Islet of Langerhans (tissue), 1 donor: Measurements from ENCODE around the gene LRMDA.
"Not testable (repeated sequence)": the region's sequence is repeated elsewhere in the genome, so short reads cannot be mapped to it uniquely, and the experiment has no call there.

Source experiments
- FAIRE-seq: peaks from one replicate; lab custom pipeline; 2011; peaks lifted over from hg19 to GRCh38; lab: Jason Lieb, UNC

The LRMDA gene

DNA sequence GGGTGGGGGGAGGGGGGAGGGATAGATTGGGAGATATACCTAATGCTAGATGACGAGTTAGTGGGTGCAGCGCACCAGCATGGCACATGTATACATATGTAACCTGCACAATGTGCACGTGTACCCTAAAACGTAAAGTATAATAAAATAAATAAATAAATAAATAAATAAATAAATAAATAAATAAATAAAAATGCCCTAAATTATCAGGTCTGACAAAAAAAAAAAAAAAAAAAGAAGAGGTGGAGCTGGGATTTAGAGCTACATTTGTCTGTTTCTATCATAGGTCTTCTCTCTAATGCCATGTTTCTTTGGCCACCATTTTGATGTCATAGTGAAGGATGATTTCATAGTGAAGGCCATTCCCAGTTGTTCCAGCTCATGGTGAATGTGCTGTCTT is 1095.4 kb downstream of the LRMDA start:
- FAIRE-seq: not testable (repeated sequence)

DNA sequence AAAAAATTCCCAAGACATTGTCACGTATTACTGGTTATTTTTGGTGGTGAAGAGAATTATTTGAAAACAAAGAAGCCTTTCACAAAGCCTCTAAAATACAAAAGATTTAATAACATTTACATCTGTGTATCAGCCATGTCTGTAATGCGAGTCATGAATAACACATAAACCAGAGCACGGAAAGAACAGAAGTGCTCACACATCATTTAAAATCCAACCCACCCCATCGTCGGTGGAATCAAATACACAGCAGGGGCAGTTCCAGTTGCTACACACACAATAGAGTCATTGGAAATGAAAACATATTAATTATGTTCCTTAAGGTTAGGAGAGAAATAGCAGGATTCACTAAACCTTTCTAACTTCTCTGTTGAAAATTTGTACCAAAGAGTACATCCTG is 1108.9 kb downstream of the LRMDA start:
- FAIRE-seq: no peak

DNA sequence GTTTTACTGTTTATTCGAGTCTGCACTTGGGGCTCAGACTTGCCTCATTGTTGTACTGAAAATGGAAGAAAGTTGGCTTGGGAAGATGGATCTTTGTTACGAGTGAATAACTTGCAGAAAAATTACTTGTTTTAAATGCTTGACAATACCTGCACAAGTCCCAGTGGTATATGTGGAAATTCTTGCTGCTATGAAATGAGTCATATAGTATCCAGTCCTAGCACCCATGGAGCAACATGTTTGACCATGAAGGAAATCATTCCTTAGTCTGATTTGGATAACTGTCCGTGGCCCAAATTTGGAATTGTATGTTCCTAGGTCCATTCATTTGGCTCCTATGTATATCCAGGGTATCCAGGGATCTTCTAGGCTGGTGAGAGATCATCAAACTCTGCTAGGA is 1109.4 kb downstream of the LRMDA start:
- FAIRE-seq: no peak

DNA sequence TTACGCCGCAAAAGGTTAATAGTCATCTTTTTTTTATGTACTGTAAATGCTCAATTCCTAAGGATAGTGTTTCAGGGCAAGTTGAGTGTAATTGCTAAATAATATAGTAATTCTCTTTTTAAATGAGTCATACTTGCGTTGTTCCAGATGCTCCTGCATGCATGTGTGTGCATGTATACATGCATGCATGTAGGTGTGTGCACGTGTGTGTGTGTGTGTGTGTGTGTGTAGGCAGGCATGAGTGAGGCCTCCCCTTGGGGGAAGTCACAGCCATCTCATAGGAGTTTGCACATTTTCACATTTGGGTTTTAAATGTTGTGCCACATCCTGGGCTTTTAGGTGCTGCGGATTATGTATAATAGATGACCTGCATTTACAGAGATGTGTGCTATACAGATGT is 1110.4 kb downstream of the LRMDA start:
- FAIRE-seq: no peak

DNA sequence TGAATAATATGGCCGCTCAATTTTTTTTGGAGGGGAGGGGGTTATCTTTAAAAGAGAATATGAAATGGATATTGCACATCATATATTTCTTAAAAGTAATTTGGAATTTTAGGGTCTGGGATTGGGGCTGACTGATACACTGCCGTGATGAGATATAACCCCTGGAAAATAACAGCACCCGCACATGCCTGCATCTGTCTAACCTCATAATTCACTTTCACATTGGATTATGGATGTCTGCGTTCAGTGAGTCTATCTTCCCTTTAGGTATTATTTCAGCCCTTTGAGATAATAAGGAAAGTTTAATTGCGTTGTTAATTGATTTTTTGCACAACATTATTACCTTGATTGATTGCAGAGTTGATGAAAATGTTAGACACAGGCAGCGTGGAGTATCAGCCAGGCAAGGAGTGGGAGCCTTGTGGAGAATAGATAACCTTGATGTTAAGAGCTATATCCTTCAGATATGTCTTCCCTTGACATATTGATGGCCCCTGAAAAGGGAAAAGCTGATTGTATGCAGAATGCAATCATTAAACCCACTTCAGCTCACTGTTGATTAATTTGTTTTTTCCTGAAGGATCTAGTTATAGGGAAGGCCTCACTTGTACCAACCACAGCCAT is 1111.0 kb downstream of the LRMDA start:
- FAIRE-seq: no peak

DNA sequence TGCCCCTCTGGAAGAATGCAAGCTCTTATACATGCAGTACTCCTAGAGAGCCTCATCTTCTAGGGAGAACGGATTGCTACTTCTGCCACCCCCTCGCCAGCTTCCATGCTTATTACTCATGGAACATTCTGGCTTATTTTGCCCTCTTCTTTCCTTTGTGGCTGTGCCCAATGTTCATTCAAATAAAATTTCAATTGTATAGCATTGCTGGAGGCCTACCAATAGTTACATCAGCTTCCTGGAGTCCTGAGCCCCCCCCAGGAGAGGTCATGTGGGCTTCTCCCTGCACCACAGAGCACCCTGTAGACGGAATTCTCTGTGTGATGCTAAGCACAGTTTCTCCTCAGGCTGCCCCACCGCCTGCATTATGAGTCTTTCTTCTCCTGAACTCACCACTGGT is 1112.2 kb downstream of the LRMDA start:
- no peak for FAIRE-seq

DNA sequence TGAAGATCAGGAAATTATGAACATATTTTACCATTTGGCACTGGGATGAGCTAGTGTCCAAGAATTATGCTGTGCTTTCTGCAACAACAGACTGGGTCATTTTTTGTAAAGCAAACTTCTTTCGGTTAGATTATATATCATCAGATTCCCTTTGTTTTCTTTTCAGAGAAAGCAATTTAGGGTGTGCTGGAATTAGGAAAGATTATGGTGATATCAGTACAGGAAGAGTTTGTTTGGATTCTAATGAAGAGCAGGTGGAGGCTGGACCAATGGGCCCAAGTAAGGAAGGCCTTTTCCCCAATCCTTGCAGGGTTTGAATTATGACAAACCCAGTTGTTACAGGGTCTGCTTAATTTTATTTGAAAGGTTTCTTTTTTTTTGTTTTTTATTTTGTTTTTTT is 1113.4 kb downstream of the LRMDA start:
- FAIRE-seq: no peak

DNA sequence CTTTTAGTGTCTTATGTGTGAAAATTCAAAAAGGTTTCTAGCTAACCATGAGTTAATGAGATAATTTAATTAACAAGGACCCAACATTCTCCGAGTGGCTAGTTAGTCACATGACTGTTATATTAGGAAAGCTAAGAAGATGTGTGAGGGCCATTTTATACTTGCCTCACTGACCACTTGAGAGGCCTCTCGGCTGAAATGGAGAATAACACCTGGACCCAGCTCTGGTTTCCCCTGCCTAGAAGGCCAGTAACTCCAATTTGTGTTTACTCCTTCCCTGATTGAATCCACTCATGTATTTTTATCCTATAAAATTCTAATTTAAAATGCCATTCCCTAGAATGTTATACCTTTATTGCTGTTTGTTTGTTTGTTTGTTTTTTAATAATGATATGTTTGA is 1115.0 kb downstream of the LRMDA start:
- FAIRE-seq: peak; percentile 90

DNA sequence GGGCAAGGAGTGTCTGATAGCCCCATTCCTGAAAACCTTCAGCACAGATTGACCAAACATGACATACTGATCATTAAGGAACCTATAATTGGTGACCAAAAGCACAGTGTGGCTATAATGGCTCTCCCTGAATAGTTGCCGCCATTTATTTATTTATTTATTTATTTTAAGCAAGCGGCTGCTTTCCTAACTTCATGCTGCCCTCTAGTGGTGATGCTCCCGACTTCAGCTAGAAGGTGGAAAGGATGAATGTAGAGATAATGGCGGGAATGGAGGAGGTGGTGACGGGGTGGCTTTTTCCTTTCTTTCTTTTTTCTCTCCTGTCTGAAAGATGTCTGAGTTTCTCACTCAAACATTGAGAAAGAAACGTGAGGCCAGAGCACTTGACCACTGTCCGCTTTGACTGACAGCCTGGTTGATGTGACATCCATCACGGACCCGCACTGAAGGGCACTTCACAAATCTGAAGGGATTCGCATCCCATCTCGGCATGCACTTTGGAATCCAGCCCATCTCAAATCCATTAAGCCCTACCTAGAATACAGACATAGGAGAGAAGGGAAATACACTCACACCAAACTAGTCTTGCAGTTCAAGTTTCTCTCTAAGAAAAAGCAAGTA is 1116.0 kb downstream of the LRMDA start:
- peak; percentile 98 for FAIRE-seq

DNA sequence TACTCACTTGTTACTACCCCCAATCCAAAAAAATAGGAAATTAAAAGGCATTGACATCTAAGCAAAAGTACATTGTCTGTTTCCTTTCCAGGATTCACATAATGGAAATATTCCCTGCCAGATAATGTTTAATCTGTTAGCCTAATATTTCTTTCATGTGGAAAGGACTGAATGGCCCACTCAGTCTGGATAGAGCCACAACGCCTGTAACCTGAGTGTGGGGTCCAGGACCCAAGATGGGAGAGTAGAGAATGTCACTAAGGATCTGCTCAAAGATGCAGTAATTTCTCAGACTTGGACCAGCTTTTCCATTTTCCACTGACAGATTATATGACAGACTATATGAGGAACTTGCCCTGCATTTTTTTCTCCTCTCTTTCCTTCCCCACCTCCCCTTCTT is 1117.3 kb downstream of the LRMDA start:
- no peak for FAIRE-seq

DNA sequence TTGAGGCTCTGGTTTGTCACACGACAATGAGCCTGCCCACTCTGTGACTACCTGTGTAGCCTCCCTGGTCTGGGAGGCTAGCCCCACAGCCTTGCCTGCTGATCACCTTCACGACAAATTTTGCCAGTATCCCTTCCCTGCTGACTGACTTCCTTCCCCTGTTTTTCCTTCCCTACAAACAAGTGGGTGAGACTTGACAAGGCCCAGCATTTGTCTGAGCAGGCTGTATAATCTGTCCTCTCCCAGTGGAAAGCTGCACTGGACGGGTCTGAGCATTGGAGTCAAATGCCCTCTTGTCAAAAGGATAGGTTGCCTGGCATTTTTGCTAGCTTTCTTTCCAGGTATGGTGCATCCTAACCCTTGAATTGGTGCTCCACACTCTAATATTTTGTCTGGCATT is 1117.7 kb downstream of the LRMDA start:
- FAIRE-seq: no peak

DNA sequence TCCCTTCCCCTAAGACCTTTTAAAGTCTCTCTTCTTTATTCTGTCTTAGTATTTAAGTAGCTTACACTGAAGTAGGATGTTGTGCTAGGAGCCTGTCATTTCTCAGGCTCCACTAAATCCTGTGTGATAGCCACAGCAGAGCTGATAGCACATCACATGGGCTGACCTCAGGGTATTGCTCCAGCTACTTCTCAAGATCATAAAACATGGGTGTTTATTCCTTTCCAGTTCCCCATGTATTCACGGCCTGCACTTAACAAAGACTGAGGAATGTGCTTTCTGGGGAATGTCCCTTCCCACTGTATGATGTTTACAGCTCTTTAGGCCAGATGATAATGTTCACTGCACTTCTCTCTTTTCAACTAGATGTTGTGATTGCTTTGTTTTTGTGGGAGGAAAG is 1119.4 kb downstream of the LRMDA start:
- FAIRE-seq: no peak

DNA sequence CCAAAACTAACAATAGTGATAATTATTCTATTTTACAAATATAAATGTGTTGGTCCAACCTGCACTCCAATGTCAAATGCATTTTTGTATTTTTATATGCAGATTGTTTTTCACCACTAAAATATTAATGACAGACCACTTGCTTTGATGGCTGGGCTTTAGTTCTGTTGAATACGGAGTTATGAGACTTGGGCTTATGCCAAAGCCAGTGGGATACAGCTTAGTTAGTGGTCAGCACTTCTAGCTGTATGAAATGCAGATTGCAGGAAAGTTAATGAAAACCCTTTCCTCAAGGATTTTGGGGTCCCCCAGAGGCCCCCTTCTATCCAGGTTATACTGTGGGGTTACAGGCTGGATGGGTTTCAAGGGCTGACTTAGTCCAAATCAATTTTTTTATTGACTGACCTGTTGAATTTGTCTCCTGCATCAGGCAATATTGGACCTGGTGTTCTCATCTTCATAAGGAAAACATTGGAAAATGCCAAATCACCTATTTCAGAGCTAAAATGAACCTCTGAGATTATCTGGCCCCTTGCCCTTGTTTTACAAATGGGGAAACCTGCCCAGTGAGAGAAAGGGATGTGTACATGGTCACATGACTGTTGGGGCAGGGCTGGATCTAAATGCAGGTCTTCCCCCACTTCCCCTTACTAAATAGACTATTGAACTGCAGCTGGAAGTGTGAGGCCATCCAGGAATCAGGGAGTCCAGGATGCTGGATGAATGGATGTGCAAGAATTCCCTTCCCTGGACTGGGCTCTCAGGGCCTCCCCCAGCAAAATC is 1120.9 kb downstream of the LRMDA start:
- FAIRE-seq: no peak

DNA sequence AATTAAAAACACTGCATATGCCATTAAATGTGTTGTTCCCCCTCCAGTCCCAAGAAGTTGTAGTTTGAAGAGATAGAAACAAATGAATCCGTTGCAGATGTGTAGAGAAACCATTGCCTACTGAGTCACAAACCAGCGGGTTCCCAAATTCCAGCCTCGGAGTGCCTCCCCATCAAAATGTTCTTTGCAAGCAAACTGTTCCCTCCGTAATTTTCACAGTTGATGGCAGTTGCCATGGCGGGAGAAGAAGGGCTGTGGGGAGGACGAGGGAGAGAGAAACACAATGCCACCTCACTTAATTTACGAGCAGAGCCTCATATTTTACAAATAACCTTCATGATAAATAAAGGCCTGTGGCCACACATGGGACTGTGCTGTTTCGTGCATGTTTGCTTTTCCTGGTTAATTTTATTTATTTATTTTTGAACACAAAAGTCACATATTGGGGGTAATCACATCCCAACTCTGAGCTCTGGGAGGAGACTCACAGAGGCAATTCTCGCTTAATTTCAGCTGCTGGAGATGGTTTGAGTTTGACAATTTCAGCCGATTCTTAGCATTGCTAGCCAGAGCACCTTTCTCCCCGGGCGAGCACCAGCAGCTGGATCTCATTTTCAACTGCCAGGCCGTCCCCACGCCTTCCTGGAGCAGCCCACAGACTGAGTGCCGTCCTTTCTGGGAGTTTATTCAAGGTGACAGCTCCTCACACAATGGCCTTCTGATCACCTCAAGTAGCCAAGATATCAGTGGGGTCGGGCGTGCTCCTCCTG is 1122.0 kb downstream of the LRMDA start:
- FAIRE-seq: no peak

DNA sequence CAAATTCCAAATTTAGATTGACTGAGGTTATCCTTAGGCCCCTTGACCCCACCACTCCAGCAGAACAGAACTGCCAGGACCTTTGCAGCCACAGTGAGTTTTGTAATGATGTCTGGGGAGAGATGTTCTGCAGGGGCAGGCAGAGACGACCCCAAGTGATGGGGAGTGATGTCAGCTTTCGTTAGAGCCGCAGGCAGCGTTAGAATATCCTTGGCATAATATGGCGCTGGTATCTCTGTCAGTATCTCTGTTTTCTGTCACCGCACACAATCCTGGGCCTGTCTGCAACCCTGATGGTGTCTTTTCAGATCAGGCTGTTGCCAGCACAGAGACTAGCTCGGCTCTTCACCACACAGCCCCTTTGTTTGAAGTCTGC is 1122.6 kb downstream of the LRMDA start:
- FAIRE-seq: no peak

DNA sequence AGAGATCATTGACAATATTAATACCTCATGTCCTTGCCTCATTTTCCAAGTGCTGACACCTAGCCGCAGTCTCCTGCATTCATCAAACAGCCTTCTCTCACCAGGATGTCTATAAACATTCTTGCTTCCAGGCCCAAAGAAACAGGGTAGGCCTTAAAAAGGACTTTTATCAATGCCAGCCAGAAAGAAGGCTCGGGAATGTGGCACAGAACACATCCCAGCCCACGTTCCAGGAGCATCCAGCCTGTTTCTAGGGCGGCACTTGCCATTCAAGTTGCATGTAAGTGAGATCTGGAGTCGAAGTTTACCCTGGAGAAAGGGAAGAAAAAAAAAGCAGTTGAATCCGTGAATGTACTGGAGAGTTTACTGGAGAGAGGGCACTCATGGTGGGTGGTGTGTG is 1123.1 kb downstream of the LRMDA start:
- FAIRE-seq: no peak

DNA sequence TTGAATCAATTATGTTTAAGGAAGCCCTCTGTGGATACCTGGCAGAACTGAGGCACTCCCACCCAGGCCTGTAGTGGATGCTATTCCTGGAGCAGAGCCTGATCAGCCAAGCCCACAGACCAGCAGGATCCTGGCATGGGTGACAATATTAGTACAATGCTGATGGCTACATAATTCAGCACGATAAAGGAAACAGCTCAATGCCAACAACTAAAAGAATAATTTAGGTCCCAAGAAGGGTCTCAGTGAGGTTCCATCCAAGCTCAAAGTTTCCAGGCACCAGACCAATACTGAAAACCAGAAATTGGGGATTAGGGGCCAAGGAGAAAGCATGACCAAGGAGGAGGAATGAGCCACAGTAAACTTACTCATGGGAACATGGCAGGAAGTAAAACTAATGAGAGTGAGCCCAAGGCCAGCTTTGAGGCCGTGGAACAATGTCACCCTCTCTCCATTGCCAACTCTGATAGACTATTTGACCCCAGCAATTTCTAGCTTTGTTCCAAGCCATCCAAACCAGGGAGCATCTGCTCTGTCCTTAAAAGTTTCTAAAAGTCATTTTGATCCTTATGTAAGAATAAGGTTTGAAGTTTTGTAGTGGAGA is 1123.7 kb downstream of the LRMDA start:
- no peak for FAIRE-seq

DNA sequence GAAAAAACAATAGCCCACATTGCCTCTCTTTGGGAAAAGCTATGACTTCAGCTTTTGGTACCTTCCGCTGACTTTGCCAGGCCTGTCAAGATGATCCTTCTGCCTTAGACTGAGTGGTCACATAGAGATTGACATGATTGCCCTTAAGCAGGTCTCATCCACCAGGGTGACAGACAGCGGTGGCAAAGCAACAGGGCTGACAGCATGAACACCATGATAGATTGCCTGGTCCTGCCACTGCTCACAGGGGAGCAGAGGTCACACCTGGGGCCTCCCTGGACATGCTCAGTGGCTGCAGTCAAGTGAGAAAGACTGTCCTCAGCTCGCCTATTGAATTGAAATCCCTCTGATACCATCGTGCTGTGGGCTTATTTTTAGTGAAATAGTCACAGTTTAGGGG is 1125.9 kb downstream of the LRMDA start:
- no peak for FAIRE-seq

DNA sequence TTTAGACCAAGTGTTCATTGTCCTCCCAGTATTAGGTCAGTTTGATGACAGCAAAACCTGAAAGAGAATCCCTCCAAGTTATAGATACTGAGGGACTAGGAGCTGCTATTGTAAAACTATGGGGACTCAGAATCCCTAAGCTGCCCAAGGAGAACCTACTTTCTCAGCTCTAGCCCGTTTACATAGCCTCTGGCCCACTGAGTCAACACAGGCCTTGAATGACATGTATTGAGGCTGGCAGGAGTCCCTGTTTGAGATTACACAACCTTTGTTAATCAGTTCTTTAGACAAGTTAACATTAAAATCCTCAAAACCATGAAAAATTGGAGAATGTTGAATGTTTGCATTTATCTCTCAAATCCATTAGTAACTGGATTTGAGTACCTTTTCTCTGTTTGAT is 1127.2 kb downstream of the LRMDA start:
- peak; percentile 92 for FAIRE-seq

DNA sequence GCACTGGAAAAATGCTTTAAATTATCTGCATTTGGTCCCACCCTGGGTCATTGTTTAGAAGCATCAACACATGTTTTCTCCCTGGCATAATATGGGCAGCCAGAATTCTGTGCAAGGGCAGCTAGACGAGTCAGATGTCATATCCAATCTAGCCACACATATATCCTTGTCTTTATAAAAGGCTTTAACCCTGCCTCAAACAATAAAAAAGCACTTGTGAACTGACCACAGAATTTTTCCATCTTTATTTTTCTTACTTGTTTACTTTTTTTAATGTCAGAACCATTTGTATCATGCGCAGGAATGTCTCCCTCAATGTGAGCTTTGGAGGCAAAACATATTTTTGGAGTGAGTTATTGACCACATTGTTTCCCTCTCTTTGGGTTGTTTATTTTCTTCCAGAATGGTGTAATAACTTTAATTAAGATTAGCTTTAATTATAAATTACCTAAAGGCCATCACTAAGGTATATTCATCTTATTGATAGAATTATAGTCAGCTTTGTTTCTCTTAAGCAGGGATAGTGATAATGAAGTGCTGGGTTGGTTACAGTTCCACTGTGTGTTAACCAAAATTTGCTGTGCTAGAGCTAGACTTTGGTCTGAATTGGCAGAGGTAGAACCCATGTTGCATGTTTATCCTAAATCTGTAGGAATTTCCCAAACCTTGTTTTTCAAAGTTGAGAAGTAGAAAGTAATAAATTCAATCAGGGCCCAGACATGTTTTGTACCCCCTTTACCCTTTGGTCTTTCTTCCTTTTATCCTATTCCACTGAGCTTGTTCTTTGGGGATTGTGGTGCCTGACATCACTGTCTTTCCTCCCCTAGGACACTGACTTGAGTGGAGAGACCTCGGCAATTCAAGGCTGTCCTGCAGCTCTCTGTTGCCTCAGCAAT is 1127.8 kb downstream of the LRMDA start:
- no peak for FAIRE-seq

DNA sequence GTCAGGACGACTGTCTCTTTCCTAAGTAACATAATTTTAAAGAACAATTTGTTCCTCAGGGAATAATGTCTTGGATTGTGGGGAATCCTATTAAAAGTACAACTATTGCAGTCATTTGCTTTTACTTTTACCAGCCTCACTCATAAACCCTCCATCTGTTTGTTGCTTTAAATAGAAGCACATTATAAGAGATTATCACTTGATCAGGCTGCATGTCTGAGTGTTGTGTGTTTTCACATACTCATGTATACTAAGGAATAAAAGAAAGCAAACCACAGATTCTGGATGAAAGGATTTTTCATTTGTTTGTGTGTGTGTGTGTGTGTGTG is 1128.4 kb downstream of the LRMDA start:
- no peak for FAIRE-seq

DNA sequence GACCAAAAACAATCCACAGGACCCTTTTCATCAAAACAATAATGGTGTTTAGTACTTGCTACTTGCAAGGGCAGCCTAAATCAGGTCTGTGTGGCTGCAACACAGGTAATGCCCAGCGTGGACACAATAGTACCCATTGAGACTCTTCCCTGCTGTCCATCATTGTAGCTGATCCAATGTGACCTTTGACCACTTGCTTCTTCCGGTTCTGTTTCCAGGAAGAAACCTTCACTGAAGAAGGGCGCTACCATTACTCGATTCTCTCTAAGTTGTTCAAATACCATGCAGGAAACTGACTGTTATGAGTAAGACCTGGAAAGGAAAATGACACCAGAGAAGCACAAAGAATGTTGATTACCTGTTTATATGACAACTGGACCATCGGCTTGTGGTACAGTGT is 1128.9 kb downstream of the LRMDA start:
- FAIRE-seq: no peak
